HG03432 (cell line): ENCODE measurements around the gene CLN6.
"Not testable (repeated sequence)": the region's sequence is repeated elsewhere in the genome, so short reads cannot be mapped to it uniquely, and the experiment has no call there.

Experiments
- ATAC-seq: cut with Tn5 transposase; IDR thresholded peaks from one replicate; pipeline ENCODE4 v1.9.1; 2021; ENCODE audit warnings: mild to moderate bottlenecking, moderate library complexity; ENCODE audit not compliant: unreplicated experiment

The CLN6 gene

GRCh38 chr15:68192117-68192516, 37.4 kb downstream of the CLN6 start:
- ATAC-seq, result no peak

- ATAC-seq, result no peak
Measured at GRCh38 chr15:68191555-68191954, 38.0 kb downstream of the CLN6 start.

DNA sequence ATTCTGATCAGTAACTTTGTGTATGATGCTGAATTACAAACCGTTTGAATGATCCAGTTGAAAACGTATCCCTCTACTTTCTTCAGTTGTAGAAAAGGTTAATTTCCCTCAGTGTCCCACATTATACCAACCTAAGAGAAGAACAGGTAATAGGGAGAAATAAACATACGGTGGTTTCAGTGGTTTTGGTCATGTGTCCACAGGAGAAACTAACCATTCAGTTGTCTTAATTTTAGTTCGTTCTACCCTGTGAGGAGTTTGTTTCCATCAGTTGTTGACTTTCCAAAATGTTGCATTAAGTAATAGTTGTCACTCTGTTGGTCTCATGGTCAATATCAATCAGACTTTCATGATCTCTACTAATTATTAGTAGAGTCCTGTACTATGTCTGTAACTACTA, 39.5 kb downstream of the CLN6 start:
- ATAC-seq, result no peak

- no peak for ATAC-seq
Measured at GRCh38 chr15:68188647-68189046, 40.9 kb downstream of the CLN6 start.

DNA sequence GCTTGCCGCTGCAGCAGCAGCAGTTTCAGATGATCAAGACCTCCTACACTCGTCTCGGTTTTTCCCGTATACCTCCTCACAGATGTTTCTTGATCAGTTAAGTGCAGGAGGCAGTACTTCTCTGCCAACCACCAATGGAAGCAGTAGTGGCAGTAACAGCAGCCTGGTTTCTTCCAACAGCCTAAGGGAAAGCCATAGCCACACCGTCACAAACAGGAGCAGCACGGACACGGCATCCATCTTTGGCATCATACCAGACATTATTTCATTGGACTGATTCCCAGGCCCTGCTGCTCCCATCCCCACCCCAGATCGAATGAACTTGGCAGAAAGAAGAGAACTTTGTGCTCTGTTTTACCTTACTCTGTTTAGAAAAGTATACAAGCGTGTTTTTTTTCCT, 42.0 kb downstream of the CLN6 start:
- ATAC-seq, result no peak

DNA sequence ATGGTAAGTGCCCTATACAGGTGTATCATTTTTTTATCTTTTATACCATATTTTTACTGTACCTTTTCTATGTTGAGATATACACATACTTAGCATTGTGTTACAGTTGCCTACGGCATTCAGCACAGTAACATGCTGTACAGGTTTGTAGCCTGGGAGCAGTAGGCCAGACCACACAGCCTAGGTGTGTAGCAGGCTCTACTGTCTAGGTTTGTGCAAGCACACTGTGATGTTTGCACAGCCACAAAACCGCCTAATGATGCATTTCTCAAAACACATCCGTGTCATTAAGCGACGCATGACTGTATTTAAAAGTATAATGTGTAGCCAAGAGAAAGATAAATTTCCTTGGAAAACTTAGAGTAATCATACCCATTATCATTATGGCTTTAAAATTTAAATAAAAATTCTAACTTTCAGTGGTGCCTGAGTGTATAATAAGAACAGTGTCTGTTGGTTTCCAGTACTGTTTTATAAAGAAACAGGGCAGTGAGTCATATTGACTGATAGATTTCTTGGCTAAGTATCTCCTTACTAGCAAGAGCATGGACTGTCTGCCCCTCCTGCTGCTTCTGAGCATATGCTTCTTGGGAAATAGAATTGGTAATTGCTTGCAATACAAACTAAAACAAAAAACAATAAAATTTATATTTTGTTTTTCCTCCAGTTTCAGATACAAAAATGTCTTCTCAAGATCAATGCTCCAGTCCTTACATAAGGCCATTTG, 42.7 kb downstream of the CLN6 start:
- ATAC-seq, result no peak

GRCh38 chr15:68184616-68185480, 44.7 kb downstream of the CLN6 start:
- ATAC-seq, result no peak

- no peak for ATAC-seq
Measured at GRCh38 chr15:68183616-68184315, 45.8 kb downstream of the CLN6 start.

- ATAC-seq, result no peak
Measured at GRCh38 chr15:68177742-68178141, 51.8 kb downstream of the CLN6 start.

GRCh38 chr15:68176601-68177000, 52.9 kb downstream of the CLN6 start:
- ATAC-seq, result no peak

GRCh38 chr15:68175526-68175925, 54.0 kb downstream of the CLN6 start:
- ATAC-seq, result no peak

- ATAC-seq, result no peak
Measured at GRCh38 chr15:68173119-68173518, 56.4 kb downstream of the CLN6 start.

DNA sequence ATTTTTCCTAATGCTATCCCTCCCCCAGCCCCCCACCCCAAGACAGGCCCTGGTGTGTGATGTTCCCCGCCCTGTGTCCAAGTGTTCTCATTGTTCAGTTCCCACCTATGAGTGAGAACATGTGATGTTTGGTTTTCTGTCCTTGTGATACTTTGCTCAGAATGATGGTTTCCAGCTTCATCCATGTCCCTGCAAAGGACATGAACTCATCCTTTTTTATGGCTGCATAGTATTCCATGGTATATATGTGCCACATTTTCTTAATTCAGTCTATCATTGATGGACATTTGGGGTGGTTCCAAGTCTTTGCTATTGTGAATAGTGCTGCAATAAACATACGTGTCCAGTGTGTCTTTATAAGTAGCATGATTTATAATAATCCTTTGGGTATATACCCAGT, 57.5 kb downstream of the CLN6 start:
- not testable (repeated sequence) for ATAC-seq

- no peak for ATAC-seq
Measured at GRCh38 chr15:68166847-68167246, 62.7 kb downstream of the CLN6 start.

- no peak for ATAC-seq
Measured at GRCh38 chr15:68163191-68163590, 66.3 kb downstream of the CLN6 start.

- no peak for ATAC-seq
Measured at GRCh38 chr15:68158046-68158628, 71.4 kb downstream of the CLN6 start.

GRCh38 chr15:68157074-68157473, 72.5 kb downstream of the CLN6 start:
- ATAC-seq, result no peak
